ENCODE measurements around the gene PINLYP. TPM values are rescaled to one million over a fixed set of nuclear protein-coding genes. Genes with fewer than 3 reads are reported as not detected.

PINLYP gene
- total RNA-seq, 4 donors from 2014 or later = 1.1 to 4.0 (median 1.6) TPM; not detected in 1

DNA sequence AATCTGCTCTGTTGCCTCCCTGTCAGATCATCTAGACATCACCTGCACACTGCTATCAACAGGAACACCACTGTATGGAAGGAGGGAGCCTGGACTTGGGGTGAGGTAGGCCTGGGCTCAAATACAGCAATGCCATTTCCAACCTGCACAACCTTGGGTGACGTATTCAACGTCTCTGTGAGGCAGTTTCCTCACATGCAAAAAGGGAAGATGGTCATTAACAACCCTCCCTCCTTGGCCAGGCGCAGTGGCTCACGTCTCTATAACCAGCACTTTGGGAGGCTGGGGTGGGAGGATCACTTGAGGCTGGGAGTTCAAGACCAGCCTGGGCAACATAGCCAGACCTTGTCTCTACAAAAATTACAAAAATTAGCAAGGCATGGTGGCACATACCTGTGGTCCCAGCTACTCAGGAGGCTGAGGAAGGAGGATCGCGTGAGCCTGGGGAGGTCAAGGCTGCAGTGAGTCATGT lies 13.3 kb upstream of the PINLYP start:
- no peak for DNase-seq
- 85% methylated on average over 6 of the region's 6 CpGs; no CpG with 5 or more reads in 1 of the 2 donors for WGBS, 2 donors (ENCODE audit: low coverage in 1 of 2)
- no peak for TF ChIP-seq POLR2A (IDR thresholded peaks at IDR 0.05)
- TF ChIP-seq CTCF (IDR thresholded peaks at IDR 0.05) = no peak
- TF ChIP-seq POLR2AphosphoS5 (IDR thresholded peaks at IDR 0.05) = no peak
- no peak for TF ChIP-seq EP300 (IDR thresholded peaks at IDR 0.05; ENCODE audit: low read depth)
- intact Hi-C loops (cut with DNase I; ENCODE audit: low total_unique reads) = loop anchor here (10.0 kb wide), 1 partner anchor 93 kb away; no protein-coding TSS in a partner anchor
- H3K4me3 ChIP-seq = no peak overlapping the region
- H3K27ac ChIP-seq = peak overlapping the region; percentile 55 to 68 (median 66)
- in situ Hi-C loops (cut with MboI; ENCODE audit: low pct_ligation_motif_present in 1 of 4, low pct_unique_long_range_greater_than_20kb in 1 of 4, low sequenced_read_pairs in 3 of 4) = no loop called here
- H3K27me3 ChIP-seq = no peaks in the 10 kb centered on the region
- no peaks in the 10 kb centered on the region for H3K9me3 ChIP-seq
- peaks cover 0 to 13% (median 7%) of the 10 kb centered on the region in 4 donors for H3K4me1 ChIP-seq
- no peaks in the 10 kb centered on the region for H3K36me3 ChIP-seq

GRCh38 chr19:43562698-43563241 lies 12.8 kb upstream of the PINLYP start:
- DNase-seq = peak; percentile 73
- Histone ChIP-seq H3K36me3 (no peaks in the 10 kb centered on the region), H3K27ac (peak overlapping the region; percentile 59 to 68 (median 66)), H3K27me3 (no peaks in the 10 kb centered on the region), H3K4me3 (no peak overlapping the region), H3K9me3 (no peaks in the 10 kb centered on the region), H3K4me1 (peaks cover 0 to 13% (median 7%) of the 10 kb centered on the region in 4 donors)
- 54% methylated on average over 14 of the region's 14 CpGs; no CpG with 5 or more reads in 1 of the 2 donors for WGBS, 2 donors (ENCODE audit: low coverage in 1 of 2)
- TF ChIP-seq POLR2AphosphoS5 (IDR thresholded peaks at IDR 0.05) (peak in 1 of 3 donors; percentile 33), EP300 (IDR thresholded peaks at IDR 0.05; ENCODE audit: low read depth) (no peak)
- in situ Hi-C loops (cut with MboI; ENCODE audit: low pct_ligation_motif_present in 1 of 4, low pct_unique_long_range_greater_than_20kb in 1 of 4, low sequenced_read_pairs in 3 of 4) (no loop called here), intact Hi-C loops (cut with DNase I; ENCODE audit: low total_unique reads) (loop anchor here (10.0 kb wide), 1 partner anchor 92 kb away; no protein-coding TSS in a partner anchor)

- Histone ChIP-seq H3K36me3 (no peaks in the 10 kb centered on the region), H3K4me3 (no peak overlapping the region), H3K27ac (peak overlapping the region in 2 of 4 donors; percentile 59 to 66), H3K9me3 (no peaks in the 10 kb centered on the region), H3K4me1 (peaks cover 0 to 13% (median 7%) of the 10 kb centered on the region in 4 donors), H3K27me3 (no peaks in the 10 kb centered on the region)
- TF ChIP-seq EP300 (IDR thresholded peaks at IDR 0.05; ENCODE audit: low read depth) (no peak), POLR2A (IDR thresholded peaks at IDR 0.05) (no peak), POLR2AphosphoS5 (IDR thresholded peaks at IDR 0.05) (no peak), CTCF (IDR thresholded peaks at IDR 0.05) (no peak)
- 90 to 92% methylated on average over 8 to 10 of the region's 10 CpGs for WGBS, 2 donors (ENCODE audit: low coverage in 1 of 2)
- DNase-seq = no peak
- in situ Hi-C loops (cut with MboI; ENCODE audit: low pct_ligation_motif_present in 1 of 4, low pct_unique_long_range_greater_than_20kb in 1 of 4, low sequenced_read_pairs in 3 of 4) = no loop called here
- intact Hi-C loops (cut with DNase I; ENCODE audit: low total_unique reads) = loop anchor here (10.0 kb wide), 1 partner anchor 91 kb away; no protein-coding TSS in a partner anchor
Measured at GRCh38 chr19:43563816-43564457, 11.7 kb upstream of the PINLYP start.

GRCh38 chr19:43564800-43565199 lies 10.8 kb upstream of the PINLYP start:
- in situ Hi-C loops (cut with MboI; ENCODE audit: low pct_ligation_motif_present in 1 of 4, low pct_unique_long_range_greater_than_20kb in 1 of 4, low sequenced_read_pairs in 3 of 4) (no loop called here), intact Hi-C loops (cut with DNase I; ENCODE audit: low total_unique reads) (loop anchor here (10.0 kb wide), 1 partner anchor 90 kb away; no protein-coding TSS in a partner anchor)
- Histone ChIP-seq H3K4me1 (peaks cover 0 to 13% (median 7%) of the 10 kb centered on the region in 4 donors), H3K9me3 (no peaks in the 10 kb centered on the region), H3K4me3 (no peak overlapping the region), H3K36me3 (no peaks in the 10 kb centered on the region), H3K27me3 (no peaks in the 10 kb centered on the region), H3K27ac (no peak overlapping the region)
- 83 to 86% methylated on average over 9 of the region's 9 CpGs for WGBS, 2 donors (ENCODE audit: low coverage in 1 of 2)
- TF ChIP-seq CTCF (IDR thresholded peaks at IDR 0.05) (no peak), POLR2A (IDR thresholded peaks at IDR 0.05) (no peak), POLR2AphosphoS5 (IDR thresholded peaks at IDR 0.05) (no peak), EP300 (IDR thresholded peaks at IDR 0.05; ENCODE audit: low read depth) (no peak)
- no peak for DNase-seq

Data from transverse colon (tissue), 4 donors.